Astrocyte (in vitro differentiated cells and primary cell): ENCODE data around the gene TMA7B. TPM values are rescaled to one million over a fixed set of nuclear protein-coding genes. Genes with fewer than 3 reads are reported as not detected.
"Not testable (repeated sequence)": the region's sequence is repeated elsewhere in the genome, so short reads cannot be mapped to it uniquely, and the experiment has no call there.

ENCODE experiments used
- DNase-seq: peaks from one replicate; pipeline ENCODE4 v3.0.0-alpha.2; 2010; ENCODE audit warnings: low read depth
- FAIRE-seq: peaks from 2 replicates; lab custom pipeline; 2011; peaks lifted over from hg19 to GRCh38; lab: Jason Lieb, UNC
- H2AFZ ChIP-seq: 2 replicates; pipeline ENCODE4 v1.6.0; 2012; ENCODE audit warnings: low read depth, low read length, inconsistent platforms
- H3K27ac ChIP-seq: 2 replicates; pipeline ENCODE4 v1.5.1; 2011; ENCODE audit warnings: low read depth, low read length, inconsistent platforms
- H3K27me3 ChIP-seq: 2 replicates; pipeline ENCODE4 v1.6.0; 2011; ENCODE audit warnings: low read length, inconsistent platforms; ENCODE audit not compliant: insufficient read depth
- H3K36me3 ChIP-seq: 2 replicates; pipeline ENCODE4 v1.5.1; 2011; ENCODE audit warnings: low read length, inconsistent platforms; ENCODE audit not compliant: insufficient read depth
- H3K4me1 ChIP-seq: 2 replicates; pipeline ENCODE4 v1.5.1; 2011; ENCODE audit warnings: low read length, inconsistent platforms; ENCODE audit not compliant: insufficient read depth
- H3K4me2 ChIP-seq: 2 replicates; pipeline ENCODE4 v1.6.0; 2012; ENCODE audit warnings: low read length, inconsistent platforms
- H3K4me3 ChIP-seq: 2 replicates; pipeline ENCODE4 v1.5.1; 2011; ENCODE audit warnings: low read depth, mild to moderate bottlenecking, low read length, inconsistent platforms; ENCODE audit not compliant: insufficient read depth
- H3K79me2 ChIP-seq: 2 replicates; pipeline ENCODE4 v1.6.0; 2012; ENCODE audit warnings: mild to moderate bottlenecking, low read length, inconsistent platforms; ENCODE audit not compliant: insufficient read depth
- H3K9ac ChIP-seq: 2 replicates; pipeline ENCODE4 v1.6.0; 2012; ENCODE audit warnings: mild to moderate bottlenecking, low read length, inconsistent platforms
- H3K9me3 ChIP-seq: 2 replicates; pipeline ENCODE4 v1.5.1; 2012; ENCODE audit warnings: low read depth, mild to moderate bottlenecking, low read length, inconsistent platforms; ENCODE audit not compliant: insufficient read depth
- H4K20me1 ChIP-seq: 2 replicates; pipeline ENCODE4 v1.6.0; 2012; ENCODE audit warnings: low read length, inconsistent platforms; ENCODE audit not compliant: insufficient read depth
- H3K27ac Mint-ChIP-seq: one replicate; pipeline ENCODE4 v1.8.0; 2021; ENCODE audit warnings: mild to moderate bottlenecking, mixed read lengths; ENCODE audit not compliant: unreplicated experiment
- H3K27me3 Mint-ChIP-seq: one replicate; pipeline ENCODE4 v1.8.0; 2021; ENCODE audit warnings: low read depth, mixed read lengths; ENCODE audit not compliant: unreplicated experiment
- H3K36me3 Mint-ChIP-seq: one replicate; pipeline ENCODE4 v1.8.0; 2021; ENCODE audit warnings: low read depth, mixed read lengths; ENCODE audit not compliant: unreplicated experiment
- H3K4me1 Mint-ChIP-seq: one replicate; pipeline ENCODE4 v1.8.0; 2021; ENCODE audit warnings: low read depth, mixed read lengths; ENCODE audit not compliant: unreplicated experiment
- H3K4me3 Mint-ChIP-seq: one replicate; pipeline ENCODE4 v1.8.0; 2021; ENCODE audit warnings: mild to moderate bottlenecking, moderate library complexity, mixed read lengths; ENCODE audit not compliant: unreplicated experiment
- H3K9me3 Mint-ChIP-seq: one replicate; pipeline ENCODE4 v1.8.0; 2021; ENCODE audit warnings: mild to moderate bottlenecking, mixed read lengths; ENCODE audit not compliant: unreplicated experiment
- CTCF ChIP-seq: IDR thresholded peaks from 2 replicates; pipeline ENCODE4 v1.5.1; 2011; ENCODE audit warnings: low read depth, mild to moderate bottlenecking, inconsistent platforms, low read length, moderate library complexity; ENCODE audit not compliant: insufficient read depth
- EZH2 ChIP-seq: IDR thresholded peaks from 2 replicates; pipeline ENCODE4 v1.6.1; 2012; ENCODE audit warnings: mild to moderate bottlenecking, low read length, inconsistent platforms; ENCODE audit not compliant: insufficient read depth
- total RNA-seq: library from RNA; stranded (reverse); gene quantifications from 2 replicates; pipeline ENCODE4 v1.2.1, GENCODE V29; 2021

The TMA7B gene
- total RNA-seq, 1 donor from 2014 or later: not detected

GRCh38 chr22:39947220-39948216, 12.7 kb upstream of the TMA7B start:
- Mint-ChIP-seq H3K36me3 (no peaks in the 10 kb centered on the region), H3K4me3 (no peak overlapping the region), H3K27ac (no peak overlapping the region), H3K27me3 (peaks cover 4% of the 10 kb centered on the region), H3K9me3 (no peaks in the 10 kb centered on the region), H3K4me1 (peaks cover 11% of the 10 kb centered on the region)
- H3K4me3 ChIP-seq: no peak overlapping the region
- DNase-seq (no peak), FAIRE-seq (no peak)
- no peak for TF ChIP-seq CTCF
- no peak for TF ChIP-seq EZH2
- H3K4me1 ChIP-seq: no peaks in the 10 kb centered on the region
- no peaks in the 10 kb centered on the region for H3K79me2 ChIP-seq
- no peaks in the 10 kb centered on the region for H3K36me3 ChIP-seq
- H3K27me3 ChIP-seq: peaks cover 13% of the 10 kb centered on the region
- H3K9ac ChIP-seq: no peak overlapping the region
- H3K9me3 ChIP-seq: no peaks in the 10 kb centered on the region
- H4K20me1 ChIP-seq: no peaks in the 10 kb centered on the region
- no peak overlapping the region for H3K27ac ChIP-seq
- no peak overlapping the region for H3K4me2 ChIP-seq
- H2AFZ ChIP-seq: no peak overlapping the region

GRCh38 chr22:39949964-39950737, 10.0 kb upstream of the TMA7B start:
- no peak overlapping the region for H3K27ac Mint-ChIP-seq

GRCh38 chr22:39951603-39952293, 8.4 kb upstream of the TMA7B start:
- not testable (repeated sequence) for H3K4me2 ChIP-seq, FAIRE-seq, H3K36me3 Mint-ChIP-seq, H3K27ac ChIP-seq, H3K36me3 ChIP-seq, H3K4me3 ChIP-seq, H4K20me1 ChIP-seq, H3K79me2 ChIP-seq, H3K9me3 Mint-ChIP-seq, H2AFZ ChIP-seq, H3K9ac ChIP-seq, H3K4me3 Mint-ChIP-seq, DNase-seq, H3K27ac Mint-ChIP-seq, H3K9me3 ChIP-seq, H3K27me3 Mint-ChIP-seq, H3K4me1 ChIP-seq
- H3K4me1 Mint-ChIP-seq: peaks cover 28% of the 10 kb centered on the region
- peaks cover 13% of the 10 kb centered on the region for H3K27me3 ChIP-seq

More at GRCh38 chr22:39949964-39950737, 10.0 kb upstream of the TMA7B start:
- Histone ChIP-seq H3K4me2 (no peak overlapping the region), H3K4me1 (peaks cover 9% of the 10 kb centered on the region), H3K79me2 (no peaks in the 10 kb centered on the region), H3K27ac (no peak overlapping the region), H3K9me3 (no peaks in the 10 kb centered on the region), H3K36me3 (no peaks in the 10 kb centered on the region), H3K27me3 (peaks cover 13% of the 10 kb centered on the region), H2AFZ (no peak overlapping the region), H4K20me1 (no peaks in the 10 kb centered on the region), H3K4me3 (no peak overlapping the region), H3K9ac (no peak overlapping the region)
- Mint-ChIP-seq H3K9me3 (peaks cover 7% of the 10 kb centered on the region), H3K4me3 (no peak overlapping the region), H3K36me3 (no peaks in the 10 kb centered on the region), H3K4me1 (peaks cover 21% of the 10 kb centered on the region), H3K27me3 (peaks cover 4% of the 10 kb centered on the region)
- FAIRE-seq: no peak
- no peak for TF ChIP-seq CTCF
- TF ChIP-seq EZH2: no peak
- no peak for DNase-seq
